Testis (tissue), 3 donors: Measurements from ENCODE around the gene ABCG1. TPM values are rescaled to one million over a fixed set of nuclear protein-coding genes. Genes with fewer than 3 reads are reported as not detected.
A peak's percentile ranks its signal among the peaks of the same experiment; 100 is the strongest.

Source experiments
- DNase-seq: peaks from one replicate; pipeline ENCODE4 v3.0.0-alpha.2; 2019
- H3K27ac ChIP-seq, 2 donors: fragments of 200-600 bp; sonication (generic); one replicate each; pipeline ENCODE4 v1.5.1; 2019
- H3K27me3 ChIP-seq: fragments of 200-600 bp; sonication (generic); one replicate; pipeline ENCODE4 v1.5.1; 2019
- H3K36me3 ChIP-seq: fragments of 200-600 bp; sonication (generic); one replicate; pipeline ENCODE4 v1.5.1; 2017; ENCODE audit warnings: low read depth; ENCODE audit errors: missing control alignments
- H3K4me1 ChIP-seq: fragments of 200-600 bp; sonication (generic); one replicate; pipeline ENCODE4 v1.5.1; 2019
- H3K4me3 ChIP-seq, 2 donors: fragments of 200-600 bp; sonication (generic); one replicate each; pipeline ENCODE4 v1.5.1; 2017 to 2019
- H3K9me3 ChIP-seq: fragments of 200-600 bp; sonication (generic); one replicate; pipeline ENCODE4 v1.5.1; 2017
- POLR2A ChIP-seq: fragments of 450-650 bp; IDR thresholded peaks from one replicate; pipeline ENCODE4 v1.6.1; 2017; ENCODE audit warnings: antibody characterized with exemption, mild to moderate bottlenecking, moderate library complexity
- WGBS, 2 donors: methylation state at CpG; one replicate each; pipeline ENCODE4 v1.1.5; 2018; 5-methylcytosine and 5-hydroxymethylcytosine counted together
- intact Hi-C: fragments of 100-400 bp; cut with DNase I; formaldehyde crosslinking; loops from one replicate; pipeline ENCODE4 v1.15.1; 2023; ENCODE audit warnings: low total_unique reads
- polyA plus RNA-seq: library from polyadenylated mRNA; stranded (reverse); fragments of 350-450 nt; fragmentation: Illumina TruSeq; extraction: RNeasy Lipid Tissue Mini Kit (QIAGEN cat#74804); gene quantifications from one replicate; pipeline ENCODE4 v1.2.3, GENCODE V29; 2014; ENCODE audit warnings: low read depth, low replicate concordance; ENCODE audit not compliant: insufficient read depth
- total RNA-seq, 2 donors: library from RNA; depleted of rRNA; stranded (reverse); fragments of >200 nt; gene quantifications; one replicate each; pipeline ENCODE4 v1.2.3, GENCODE V29; 2016
- TF ChIP-seq, protein P1 (sequence below), 3 experiments: fragments of 450-650 bp in 2 of 3; fragments of 200-600 bp in 1 of 3; sonication (generic) in 1 of 3; IDR thresholded peaks; one replicate each; pipeline ENCODE4 v1.5.1; 2016 to 2019; ENCODE audit warnings: antibody characterized with exemption in 3 of 3, mild to moderate bottlenecking in 2 of 3, moderate library complexity in 1 of 3

The ABCG1 gene
- total and polyA plus RNA-seq, 3 donors from 2014 or later: 4.6 to 5.9 (median 5.1) TPM

GRCh38 chr21:42216726-42217572 lies 2.0 kb upstream of the ABCG1 start:
- Histone ChIP-seq H3K4me1 (peaks cover 14% of the 10 kb centered on the region), H3K27me3 (no peaks in the 10 kb centered on the region), H3K9me3 (no peaks in the 10 kb centered on the region), H3K36me3 (no peaks in the 10 kb centered on the region), H3K27ac (no peak overlapping the region), H3K4me3 (no peak overlapping the region)
- intact Hi-C loops: no loop called here
- TF ChIP-seq, protein P1, sequence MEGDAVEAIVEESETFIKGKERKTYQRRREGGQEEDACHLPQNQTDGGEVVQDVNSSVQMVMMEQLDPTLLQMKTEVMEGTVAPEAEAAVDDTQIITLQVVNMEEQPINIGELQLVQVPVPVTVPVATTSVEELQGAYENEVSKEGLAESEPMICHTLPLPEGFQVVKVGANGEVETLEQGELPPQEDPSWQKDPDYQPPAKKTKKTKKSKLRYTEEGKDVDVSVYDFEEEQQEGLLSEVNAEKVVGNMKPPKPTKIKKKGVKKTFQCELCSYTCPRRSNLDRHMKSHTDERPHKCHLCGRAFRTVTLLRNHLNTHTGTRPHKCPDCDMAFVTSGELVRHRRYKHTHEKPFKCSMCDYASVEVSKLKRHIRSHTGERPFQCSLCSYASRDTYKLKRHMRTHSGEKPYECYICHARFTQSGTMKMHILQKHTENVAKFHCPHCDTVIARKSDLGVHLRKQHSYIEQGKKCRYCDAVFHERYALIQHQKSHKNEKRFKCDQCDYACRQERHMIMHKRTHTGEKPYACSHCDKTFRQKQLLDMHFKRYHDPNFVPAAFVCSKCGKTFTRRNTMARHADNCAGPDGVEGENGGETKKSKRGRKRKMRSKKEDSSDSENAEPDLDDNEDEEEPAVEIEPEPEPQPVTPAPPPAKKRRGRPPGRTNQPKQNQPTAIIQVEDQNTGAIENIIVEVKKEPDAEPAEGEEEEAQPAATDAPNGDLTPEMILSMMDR (IDR thresholded peaks at IDR 0.05): no peak
- TF ChIP-seq POLR2A: no peak
- DNase-seq: no peak
- WGBS, 2 donors: 89 to 95% methylated on average over 13 to 17 of the region's 17 CpGs

DNA sequence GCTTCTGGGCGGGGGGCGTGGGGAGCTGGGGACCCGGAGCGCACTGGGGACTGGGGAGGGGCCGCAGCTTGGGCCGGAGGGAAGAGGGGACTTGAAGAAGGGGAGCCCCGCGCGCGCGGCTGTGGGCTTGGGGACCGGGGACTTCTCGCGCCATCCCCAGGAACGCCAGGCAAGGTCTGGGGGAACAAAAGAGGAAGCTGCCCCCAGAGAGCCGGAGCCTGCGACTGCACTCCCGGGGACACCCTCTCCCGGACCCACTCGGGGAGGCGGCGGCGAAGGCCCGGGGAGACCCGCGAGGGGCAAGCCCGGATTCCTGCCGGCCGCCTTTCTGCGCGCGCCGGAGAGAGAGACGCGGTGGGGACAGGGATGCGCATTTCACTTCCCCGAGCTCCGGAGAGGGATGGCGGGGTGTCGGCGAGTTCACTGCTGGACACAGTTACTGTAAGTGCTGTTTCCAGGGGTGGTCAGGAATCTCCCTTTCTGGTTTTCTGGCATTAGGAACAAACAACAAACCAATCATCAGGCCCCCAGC lies 732 bp downstream of the ABCG1 start:
- Histone ChIP-seq H3K27ac (peak overlapping the region in 1 of 2 donors; percentile 76), H3K9me3 (no peaks in the 10 kb centered on the region), H3K27me3 (no peaks in the 10 kb centered on the region), H3K36me3 (no peaks in the 10 kb centered on the region), H3K4me1 (peaks cover 14% of the 10 kb centered on the region), H3K4me3 (peak overlapping the region; percentile 60 to 74)
- TF ChIP-seq POLR2A: no peak
- intact Hi-C loops: no loop called here
- DNase-seq: peak; percentile 28
- 1 to 3% methylated on average over 8 to 41 of the region's 41 CpGs for WGBS, 2 donors

DNA sequence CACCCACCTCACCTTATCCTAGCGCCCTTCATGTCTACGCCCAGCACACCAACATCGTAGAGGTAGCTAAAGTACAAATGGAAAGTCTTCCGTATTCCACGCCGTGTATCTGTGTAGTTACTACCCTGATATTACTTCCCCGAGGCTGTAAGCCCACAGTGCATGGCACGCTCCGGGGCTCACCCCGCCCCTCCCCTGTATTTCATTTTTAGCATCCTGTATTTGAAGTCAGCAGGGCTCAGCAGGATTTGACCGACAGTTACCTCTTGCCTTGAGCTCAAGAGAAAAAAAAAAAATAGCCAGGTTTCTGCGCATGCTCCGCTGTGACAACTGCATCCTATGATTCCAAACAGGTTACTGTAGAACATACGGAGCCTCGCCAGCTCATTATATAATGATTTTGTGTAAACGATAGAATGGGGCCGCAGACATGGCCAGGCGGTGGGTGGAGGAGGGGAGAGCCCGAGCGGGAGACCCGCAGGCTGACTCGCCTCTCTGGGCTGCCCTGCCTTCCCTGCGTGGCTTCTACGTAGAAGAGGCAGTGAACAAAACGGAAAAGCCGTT lies 1.3 kb downstream of the ABCG1 start:
- Histone ChIP-seq H3K4me1 (peaks cover 14% of the 10 kb centered on the region), H3K4me3 (peak overlapping the region; percentile 60 to 74), H3K27me3 (no peaks in the 10 kb centered on the region), H3K27ac (peak overlapping the region in 1 of 2 donors; percentile 76), H3K36me3 (no peaks in the 10 kb centered on the region), H3K9me3 (no peaks in the 10 kb centered on the region)
- intact Hi-C loops: no loop called here
- WGBS, 2 donors: 1 to 2% methylated on average over 26 of the region's 26 CpGs
- peak; percentile 72 for DNase-seq
- TF ChIP-seq, protein P1 (IDR thresholded peaks at IDR 0.05): no peak
- TF ChIP-seq POLR2A: no peak

GRCh38 chr21:42221581-42222345 lies 2.8 kb downstream of the ABCG1 start:
- H3K4me1 ChIP-seq: peaks cover 14% of the 10 kb centered on the region
- DNase-seq: no peak
- H3K27ac ChIP-seq: no peak overlapping the region
- H3K4me3 ChIP-seq: no peak overlapping the region
- no peaks in the 10 kb centered on the region for H3K27me3 ChIP-seq
- WGBS, 2 donors: 77 to 82% methylated on average over 15 of the region's 15 CpGs
- H3K36me3 ChIP-seq: no peaks in the 10 kb centered on the region
- TF ChIP-seq, protein P1 (IDR thresholded peaks at IDR 0.05): no peak
- TF ChIP-seq POLR2A: no peak
- intact Hi-C loops: no loop called here
- H3K9me3 ChIP-seq: no peaks in the 10 kb centered on the region

GRCh38 chr21:42222386-42222785 lies 3.4 kb downstream of the ABCG1 start:
- Histone ChIP-seq H3K4me1 (peaks cover 14% of the 10 kb centered on the region), H3K27ac (no peak overlapping the region), H3K27me3 (no peaks in the 10 kb centered on the region), H3K36me3 (no peaks in the 10 kb centered on the region), H3K4me3 (no peak overlapping the region), H3K9me3 (no peaks in the 10 kb centered on the region)
- DNase-seq: no peak
- intact Hi-C loops: no loop called here
- WGBS, 2 donors: 90 to 97% methylated on average over 4 to 6 of the region's 6 CpGs
- TF ChIP-seq POLR2A: no peak
- TF ChIP-seq, protein P1 (IDR thresholded peaks at IDR 0.05): no peak
